Stimulated activated naive CD4-positive, alpha-beta T cell (primary cell): ENCODE data around the gene HIVEP3.
"Not testable (repeated sequence)": the region's sequence is repeated elsewhere in the genome, so short reads cannot be mapped to it uniquely, and the experiment has no call there.

Experiments
- DNase-seq, 6 experiments: peaks; one replicate each; lab custom pipeline; 2025; lab: John Stamatoyannopoulos, UW

HIVEP3 gene

DNA sequence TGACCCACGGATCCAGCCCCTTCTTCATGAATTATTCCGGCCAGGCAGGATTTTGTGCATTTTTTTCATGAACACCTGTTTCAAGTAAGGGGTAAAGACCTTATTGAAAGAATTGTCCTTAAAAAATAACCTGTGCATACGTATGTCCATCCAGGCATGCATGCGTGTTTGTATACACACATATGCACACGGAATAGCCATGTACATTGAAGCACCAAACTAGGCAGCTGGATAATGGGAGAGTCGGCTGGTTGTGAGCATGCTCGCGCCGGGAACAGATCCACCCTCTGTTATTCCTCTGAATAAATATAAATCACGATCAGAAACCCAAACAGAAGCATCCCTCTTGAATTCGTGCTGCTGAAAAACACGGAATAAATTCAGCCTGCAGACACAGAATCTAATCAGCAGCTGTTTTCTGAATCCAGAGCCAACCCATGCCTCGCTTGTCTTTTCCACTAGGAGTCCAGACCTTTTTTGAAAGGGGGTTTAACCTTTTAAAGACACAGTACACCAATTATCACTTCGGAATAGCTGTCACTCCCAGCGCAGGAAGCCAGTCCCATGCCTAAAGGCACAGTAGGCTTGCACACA lies at the start of gene HIVEP3:
Gene HIVEP3, minus strand, starts transcription at position 473 of the 594 bp plus-strand sequence.
- no peak for DNase-seq

DNA sequence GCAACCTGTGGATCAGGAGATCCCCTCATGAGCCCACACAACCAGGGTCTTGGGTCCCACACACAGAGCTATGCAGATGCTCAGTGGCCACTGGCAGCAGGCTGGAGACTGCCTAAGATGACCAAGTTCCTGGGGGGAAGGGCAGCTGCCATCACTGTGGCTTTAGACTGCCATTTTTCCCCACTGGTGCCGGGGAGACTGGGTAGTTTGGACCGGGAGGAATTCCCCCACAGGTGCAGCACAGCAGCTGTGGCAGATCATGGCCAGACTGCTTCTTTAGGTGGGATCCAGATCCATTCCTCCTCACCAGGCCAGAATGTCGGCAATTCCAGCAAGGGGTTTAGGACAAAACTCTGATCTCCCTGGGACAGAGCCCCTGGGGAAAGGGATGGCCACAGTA lies 45.7 kb upstream of the HIVEP3 start:
- no peak for DNase-seq

DNA sequence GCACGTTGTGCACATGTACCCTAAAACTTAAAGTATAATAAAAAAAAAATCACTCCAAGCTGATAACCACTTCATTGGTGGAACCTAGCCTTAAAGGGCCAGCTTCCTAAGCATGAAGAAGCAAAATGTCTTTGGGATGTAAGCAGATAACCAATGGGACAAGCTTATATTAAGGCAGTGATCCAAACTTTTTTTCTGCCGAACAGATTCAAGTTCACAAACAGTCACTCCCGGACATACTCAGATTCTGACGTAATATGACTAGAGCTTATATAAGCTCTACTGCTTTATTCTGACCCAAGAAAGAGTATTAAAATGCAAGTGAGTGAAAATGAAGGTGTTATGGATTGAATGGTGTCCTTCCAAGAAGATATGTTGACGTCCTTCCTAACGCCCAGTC lies 44.9 kb upstream of the HIVEP3 start:
- DNase-seq, result no peak

DNA sequence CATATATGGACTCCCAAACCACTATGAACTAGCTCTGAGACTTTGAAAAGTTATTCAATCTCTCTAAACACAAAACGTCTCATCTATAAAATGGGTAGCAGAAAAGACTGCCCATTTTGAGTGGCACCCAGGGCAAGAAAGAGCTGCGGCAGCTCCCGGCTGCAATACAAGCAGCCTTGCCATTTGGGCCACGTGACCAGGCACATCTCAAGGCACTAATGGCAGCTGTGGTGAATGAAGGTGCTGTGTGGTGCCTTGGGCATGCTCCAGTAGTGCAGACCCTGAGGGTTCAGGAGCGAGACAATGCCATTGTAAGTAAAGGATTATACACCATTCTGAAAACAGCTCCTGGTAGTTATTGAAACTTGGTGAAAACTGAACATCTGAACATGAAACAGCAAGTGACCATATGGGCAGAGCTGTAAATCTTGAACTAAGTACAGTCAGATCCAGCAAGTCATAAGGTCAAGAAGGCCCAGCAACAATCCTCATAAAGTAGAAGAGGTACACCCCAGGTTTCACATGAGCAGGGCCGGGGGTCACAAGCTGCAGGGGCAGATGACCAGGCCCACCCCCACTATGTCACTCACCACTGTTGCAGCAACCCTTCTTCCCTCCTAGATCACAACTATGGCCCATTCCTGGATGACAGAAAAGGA lies 39.4 kb upstream of the HIVEP3 start:
- DNase-seq, result no peak

DNA sequence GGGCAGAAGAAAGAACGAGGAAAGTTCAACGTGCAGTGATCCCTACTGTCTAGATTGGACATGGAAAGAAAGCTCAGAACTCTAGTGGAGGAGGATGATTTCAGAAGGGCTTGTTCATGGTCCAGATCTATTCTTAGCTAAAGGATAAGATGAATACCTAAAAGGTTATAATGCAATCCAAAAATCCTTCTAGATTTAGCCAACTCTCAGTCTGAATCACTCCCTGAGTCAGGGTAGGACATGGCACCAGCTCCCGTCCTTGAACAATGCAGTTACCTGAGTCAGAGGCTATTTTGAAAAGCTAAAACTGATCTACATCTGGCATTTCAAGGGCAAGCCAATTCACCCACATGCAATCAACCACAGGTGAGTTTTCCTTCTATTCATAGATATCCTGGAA lies 38.8 kb upstream of the HIVEP3 start:
- DNase-seq, result no peak

DNA sequence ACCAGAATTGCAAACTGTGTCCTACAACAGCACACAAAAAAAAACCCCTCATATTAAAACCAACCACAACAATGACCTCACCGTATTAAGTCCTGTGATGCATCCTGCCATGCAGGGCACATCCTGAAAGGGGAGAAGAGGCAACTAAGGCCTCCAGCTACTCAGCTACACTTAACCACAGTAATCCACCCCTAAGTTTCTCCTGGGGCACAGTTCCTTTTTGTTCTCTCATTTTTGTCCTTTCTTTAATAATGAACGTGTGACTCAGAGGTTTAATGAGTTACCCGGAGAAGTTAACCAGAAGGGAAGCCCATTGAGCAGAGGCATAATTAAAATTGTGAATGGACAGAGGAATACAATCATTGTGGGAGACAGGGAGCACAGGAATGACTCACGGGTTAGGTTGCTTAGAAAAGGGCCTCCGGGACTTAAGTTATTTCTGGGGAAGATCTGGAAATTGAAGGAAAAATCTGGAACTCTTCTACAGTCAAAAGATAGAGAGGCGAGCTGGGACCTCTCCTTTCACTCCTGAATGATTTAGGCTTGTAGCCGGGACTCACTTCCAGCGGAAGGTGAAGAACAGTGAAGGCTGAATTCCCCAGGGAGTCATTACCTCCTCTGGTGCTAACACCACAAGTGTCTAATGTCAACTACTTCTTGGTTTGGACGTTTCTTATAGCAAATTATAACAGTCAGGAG lies 36.9 kb upstream of the HIVEP3 start:
- DNase-seq, result no peak

DNA sequence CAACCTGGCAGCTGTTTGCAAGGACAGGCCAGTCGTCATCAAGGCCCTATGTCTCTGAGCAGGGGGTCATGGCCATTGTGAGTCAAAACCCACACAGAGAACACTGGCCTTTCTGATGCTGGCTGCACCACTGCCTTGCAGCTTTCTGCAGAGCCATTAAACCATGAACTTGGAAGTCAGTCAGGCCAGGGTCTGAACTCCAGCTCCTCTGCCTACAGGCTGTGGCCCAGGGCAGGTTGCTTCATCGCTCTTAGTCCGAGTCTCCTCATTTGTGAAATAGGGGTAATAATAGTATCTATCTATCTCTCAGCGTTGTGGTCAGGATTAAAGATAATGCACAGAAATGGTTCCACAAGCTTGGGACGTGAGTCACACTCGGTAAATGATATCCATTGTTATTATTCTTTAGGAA lies 35.8 kb upstream of the HIVEP3 start:
- DNase-seq, result no peak

DNA sequence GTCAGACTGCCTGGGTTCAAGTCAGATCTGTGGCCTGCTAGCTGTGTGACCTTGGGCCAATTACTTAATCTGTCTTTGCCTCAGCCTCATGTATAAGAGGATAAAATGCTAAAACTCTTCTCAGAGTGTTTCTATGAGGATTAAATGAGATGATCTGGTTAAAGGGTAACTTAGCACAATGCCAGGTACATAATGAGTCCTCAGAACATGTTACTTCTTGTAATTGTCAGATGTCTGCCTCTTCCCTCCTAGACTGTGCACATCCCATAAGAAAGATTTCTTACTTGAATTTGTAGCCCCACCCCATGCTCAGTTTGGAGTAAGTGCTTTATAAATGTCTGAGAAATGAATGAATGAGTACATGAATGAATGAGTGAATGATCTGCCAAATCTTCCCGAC lies 34.6 kb upstream of the HIVEP3 start:
- DNase-seq, result no peak

DNA sequence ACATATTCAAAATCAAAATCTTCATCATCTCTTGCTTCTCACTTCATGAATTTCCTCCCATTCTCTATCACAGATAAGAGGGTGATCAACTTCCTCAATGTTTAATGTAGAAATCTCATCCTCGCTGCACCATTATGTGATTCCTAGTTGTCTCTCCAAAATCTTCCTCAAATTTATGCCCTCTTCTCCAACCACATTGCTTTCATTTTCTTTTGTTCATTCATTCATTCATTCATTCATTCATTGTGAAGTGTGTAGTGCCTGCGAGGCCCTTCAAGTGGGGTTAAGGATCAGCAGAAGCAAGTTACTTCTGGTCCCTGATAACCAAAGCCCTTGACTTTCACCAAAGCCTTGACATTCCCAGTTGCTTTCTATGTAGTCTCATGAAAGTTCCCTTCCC lies 33.5 kb upstream of the HIVEP3 start:
- no peak for DNase-seq

DNA sequence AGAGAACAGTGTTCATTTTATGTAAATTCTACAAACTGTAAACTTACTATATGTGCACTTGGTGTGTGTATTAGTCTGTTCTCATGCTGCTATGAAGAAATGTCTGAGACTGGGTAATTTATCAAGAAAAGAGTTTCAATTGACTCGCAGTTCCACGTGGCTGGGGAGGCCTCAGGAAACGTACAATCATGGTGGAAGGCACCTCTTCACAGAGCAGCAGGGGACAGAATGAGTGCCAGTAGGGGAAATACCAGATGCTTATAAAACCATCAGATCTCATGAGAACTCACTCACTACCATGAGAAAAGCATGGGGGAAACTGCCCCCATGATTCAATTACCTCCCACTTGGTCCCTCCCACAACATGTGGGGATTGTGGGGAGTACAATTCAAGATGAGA lies 32.8 kb upstream of the HIVEP3 start:
- not testable (repeated sequence) for DNase-seq

DNA sequence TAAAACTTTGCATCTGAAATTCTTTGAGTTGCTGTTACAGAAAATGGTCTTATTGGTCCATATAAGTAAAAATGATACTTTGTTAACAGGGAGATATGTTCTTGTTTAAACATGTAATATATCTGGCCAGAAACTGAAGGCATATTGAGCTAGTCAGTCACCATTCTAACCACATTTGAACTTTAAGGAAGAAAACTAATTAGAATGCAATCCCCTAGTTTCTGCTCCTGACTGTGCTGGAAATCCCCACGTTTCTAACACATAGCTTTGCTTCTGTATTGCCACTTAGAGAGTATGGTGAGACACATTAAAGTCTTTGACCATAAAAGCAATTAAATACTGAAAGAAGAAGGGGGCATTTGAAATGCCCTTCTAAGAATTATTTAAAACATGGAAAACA lies 32.1 kb upstream of the HIVEP3 start:
- DNase-seq, result no peak

DNA sequence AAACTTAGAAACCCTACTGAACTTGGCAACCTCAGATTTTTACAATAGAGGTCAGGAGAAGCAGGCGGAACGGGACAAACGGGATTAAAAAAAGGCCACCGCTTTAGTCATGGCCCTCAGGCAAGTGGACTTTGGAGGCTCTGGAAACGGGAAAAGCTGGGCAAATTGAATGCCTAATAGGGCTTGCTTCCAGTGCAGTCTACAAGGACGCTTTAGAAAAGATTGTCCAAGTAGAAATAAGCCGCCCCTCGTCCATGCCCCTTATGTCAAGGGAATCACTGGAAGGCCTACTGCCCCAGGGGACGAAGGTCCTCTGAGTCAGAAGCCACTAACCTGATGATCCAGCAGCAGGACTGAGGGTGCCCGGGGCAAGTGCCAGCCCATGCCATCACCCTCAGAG lies 27.2 kb upstream of the HIVEP3 start:
- not testable (repeated sequence) for DNase-seq

DNA sequence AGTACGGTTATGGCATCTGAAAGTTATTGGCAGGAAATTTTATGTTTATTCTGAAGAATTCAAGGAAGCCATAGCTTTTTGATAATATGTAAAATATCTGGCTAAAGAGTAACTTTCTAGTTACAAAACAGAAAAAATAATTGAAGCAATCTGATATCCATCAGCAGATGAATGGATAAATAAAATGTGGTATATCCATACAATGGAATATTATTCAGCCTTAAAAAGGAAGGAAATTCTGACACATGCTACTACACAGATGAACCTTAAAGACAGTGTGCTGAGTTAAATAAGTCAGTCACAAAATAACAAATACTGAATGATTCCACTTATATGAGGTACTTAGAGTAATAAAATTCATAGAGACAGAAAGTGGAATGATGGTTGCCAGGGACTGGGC lies 25.0 kb upstream of the HIVEP3 start:
- no peak for DNase-seq

DNA sequence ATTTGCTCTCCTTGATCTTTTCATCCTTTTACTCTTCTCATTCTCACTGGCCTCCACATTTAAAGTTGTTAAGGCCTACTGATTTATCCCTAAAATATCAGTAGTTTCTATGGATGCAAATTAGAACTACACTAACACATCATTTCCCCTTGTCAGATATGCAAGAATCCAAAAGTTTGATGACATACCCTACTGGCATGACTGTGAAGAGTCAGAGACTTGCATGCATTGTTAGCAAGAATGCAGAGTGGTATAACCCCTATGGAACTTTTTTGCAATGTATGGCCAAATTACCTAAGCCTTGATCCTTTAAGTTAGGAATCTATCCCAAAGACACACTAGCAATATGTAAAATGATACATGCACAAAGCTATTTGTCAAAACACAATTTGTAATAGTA lies 23.6 kb upstream of the HIVEP3 start:
- DNase-seq, result no peak

DNA sequence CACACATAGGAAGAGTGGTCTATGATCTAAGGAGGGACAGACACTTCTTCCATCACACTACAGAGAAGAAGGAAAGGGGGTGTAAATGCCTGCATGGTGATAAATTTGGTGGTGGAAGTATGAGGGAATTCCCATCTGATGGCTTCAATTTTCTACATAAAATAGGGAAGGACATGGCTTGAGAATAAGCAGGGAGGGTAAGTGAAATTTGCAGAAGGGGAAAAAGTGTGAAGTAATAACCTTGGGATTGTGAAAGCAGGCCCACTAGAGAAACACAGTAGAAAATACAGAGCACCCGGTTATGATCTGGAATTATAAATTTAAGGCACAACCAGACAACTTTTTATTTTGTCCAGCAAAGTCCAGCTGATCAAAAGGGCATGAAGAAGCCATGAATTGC lies 22.7 kb upstream of the HIVEP3 start:
- DNase-seq, result no peak

DNA sequence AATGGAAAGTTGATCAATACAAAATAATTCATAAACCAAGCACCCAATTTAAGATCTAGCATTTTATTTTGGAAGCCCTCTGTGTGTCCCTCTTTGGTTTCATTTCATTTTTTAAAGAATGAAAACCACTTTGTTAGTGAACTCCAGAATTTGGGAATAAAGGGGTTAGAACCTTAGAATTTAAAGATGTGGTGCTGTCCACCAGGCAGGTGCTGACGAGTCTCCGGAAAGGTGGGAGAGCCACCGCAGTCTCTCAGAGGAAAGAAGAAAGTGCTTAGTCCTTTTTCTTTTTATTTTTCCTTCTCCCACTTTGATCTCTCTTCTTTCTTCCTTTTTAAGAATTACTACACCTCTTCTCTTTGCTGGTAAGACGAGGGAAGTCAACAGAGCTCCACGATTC lies 20.5 kb upstream of the HIVEP3 start:
- no peak for DNase-seq

DNA sequence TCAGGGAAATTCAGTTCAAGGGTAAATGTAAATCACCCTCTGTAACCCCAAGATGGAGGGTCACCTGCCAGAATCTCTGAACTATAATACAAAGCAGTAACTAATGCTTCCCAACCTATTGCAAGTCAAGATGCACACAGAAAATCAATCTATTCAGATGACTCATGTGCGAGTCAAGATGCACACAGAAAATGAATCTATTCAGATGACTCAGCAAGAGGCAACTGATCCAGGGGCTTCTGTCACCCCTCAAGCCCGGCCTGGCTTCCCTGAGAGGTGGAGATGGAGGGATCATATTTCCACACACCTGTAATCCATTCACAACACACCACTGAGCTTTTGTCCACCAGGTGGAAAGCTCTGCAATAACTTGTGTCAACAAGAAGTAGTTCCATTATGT lies 17.4 kb upstream of the HIVEP3 start:
- DNase-seq, result no peak

DNA sequence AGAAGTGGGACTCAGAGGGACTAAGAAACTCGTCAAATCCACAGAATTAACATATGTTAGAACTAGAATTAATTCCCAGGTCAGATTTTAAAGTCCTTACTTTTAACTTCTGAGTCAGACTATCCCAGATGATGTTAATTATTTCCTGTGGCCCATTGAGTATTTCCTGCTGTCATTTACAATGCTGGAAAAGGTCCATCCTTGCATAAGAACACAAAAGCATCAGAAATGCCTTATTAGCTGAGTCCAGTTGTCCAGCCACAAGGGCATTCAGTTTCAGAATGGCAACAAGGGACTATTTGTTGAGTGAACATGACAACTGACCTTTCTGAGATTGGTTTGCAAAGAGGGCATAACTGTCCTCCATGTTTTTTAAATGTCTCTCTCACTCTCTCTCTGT lies 16.5 kb upstream of the HIVEP3 start:
- DNase-seq, result no peak

DNA sequence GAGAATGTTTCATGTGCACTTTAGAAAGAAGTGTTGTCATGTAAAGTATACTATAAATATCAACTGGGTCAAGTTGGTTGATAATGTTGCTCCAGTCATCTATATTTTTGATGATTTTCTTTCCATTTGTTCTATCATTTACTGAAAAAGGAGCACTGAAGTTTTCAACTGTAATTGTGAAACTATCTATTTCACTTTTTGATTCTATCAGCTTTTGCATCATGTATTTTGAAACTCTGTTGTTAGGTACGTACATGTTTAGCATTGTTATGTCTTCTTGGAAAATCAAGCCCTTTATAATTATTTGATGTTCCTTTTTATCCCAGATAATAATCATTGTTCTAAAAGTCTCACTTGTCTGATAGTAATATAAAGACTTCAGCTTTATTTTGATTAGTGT lies 14.4 kb upstream of the HIVEP3 start:
- DNase-seq, result no peak

DNA sequence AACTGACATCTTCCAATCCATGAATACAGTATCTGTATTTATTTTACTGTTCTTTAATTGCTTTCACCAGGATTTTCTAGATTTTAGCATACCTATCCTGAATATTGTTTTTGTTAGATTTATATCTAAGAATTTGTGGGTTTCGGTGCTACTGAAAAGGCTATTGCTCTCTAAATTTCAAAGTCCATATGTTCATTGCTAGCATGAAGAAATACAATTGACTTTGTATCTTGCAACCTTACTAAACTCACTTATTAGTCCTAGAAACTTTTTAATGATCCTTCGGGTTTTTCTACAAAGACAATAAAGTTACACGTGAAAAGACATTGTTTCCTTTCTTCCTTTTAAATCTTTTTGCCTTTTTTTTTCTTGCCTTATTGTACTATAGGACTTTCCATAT lies 12.9 kb upstream of the HIVEP3 start:
- no peak for DNase-seq

DNA sequence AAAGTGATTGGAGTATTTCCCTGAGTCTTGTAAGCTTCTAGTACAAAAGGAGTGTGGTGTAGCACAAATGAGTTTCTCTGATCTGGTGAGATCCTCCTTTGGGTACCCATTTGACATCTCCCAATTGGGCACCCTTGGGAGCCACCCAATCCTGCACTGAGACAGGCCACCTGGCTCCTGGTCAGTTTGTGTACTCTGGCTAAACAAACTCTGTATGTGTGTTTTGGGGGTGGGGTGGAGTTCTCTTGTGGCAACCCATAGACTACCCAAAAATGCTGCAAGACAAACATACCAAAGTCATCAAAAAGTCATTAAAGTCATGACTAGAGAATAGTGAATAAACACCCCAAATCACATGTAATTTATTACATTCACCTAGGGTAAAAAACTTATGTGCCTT lies 8.4 kb upstream of the HIVEP3 start:
- no peak for DNase-seq

DNA sequence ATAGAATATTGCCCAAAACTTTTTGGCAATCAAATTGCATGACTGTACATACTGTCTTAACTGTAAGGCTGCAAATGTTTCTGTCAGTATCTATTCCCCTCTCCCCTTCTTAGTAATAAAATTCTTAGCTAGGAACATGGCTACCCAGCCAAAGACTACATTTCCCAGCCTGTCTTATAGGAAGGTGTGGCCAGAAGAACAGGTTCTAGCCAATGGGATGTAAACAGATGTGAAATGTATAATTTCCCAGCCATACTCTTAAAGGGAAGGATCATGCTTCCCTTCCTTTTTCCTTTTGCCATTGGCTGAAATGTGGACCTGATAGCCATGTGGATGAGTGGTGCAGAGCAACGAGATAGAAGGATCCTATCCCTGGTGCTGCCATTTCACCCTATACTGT lies 7.0 kb upstream of the HIVEP3 start:
- no peak for DNase-seq

DNA sequence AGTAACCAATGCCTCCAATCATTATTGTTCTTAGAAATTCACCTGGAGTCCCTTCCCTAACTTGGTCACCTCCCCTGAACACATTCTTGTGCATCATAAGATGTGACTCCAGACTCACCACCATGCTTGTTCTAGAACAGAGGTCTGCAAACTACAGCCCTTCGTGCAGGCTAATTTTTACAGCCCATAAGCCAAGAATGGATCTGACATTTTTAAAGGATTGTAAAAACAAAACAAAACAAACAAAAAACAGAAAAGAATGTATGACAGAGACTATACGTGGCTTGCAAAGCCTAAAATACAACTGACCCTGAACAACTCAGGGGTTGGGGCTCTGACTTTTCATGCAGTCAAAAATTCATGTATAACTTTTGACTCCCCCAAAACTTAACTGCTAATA lies 6.2 kb upstream of the HIVEP3 start:
- DNase-seq, result no peak

DNA sequence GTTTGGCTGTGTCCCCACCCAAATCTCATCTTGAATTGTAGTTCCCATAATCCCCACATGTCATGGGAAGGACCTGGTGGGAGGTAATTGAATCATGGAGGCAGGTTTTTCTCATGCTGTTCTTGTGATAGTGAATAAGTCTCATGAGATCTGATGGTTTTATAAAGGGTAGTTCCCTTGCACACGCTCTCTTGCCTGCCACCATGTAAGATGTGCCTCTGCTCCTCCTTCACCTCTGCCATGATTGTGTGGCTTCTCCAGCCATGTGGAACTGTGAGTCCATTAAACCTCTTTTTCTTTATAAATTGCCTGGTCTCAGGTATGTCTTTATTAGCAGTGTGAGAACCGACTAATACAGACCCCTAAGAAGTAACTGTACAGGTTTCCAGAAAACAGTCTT lies 2.5 kb upstream of the HIVEP3 start:
- not testable (repeated sequence) for DNase-seq
